ENCODE data around the gene ARID1B. TPM values are rescaled to one million over a fixed set of nuclear protein-coding genes. Genes with fewer than 3 reads are reported as not detected.

ARID1B gene
- total and polyA plus RNA-seq, 2 donors (not counting 1 experiment from before 2014, with no cell fraction given) = 47.2 to 280 TPM

DNA sequence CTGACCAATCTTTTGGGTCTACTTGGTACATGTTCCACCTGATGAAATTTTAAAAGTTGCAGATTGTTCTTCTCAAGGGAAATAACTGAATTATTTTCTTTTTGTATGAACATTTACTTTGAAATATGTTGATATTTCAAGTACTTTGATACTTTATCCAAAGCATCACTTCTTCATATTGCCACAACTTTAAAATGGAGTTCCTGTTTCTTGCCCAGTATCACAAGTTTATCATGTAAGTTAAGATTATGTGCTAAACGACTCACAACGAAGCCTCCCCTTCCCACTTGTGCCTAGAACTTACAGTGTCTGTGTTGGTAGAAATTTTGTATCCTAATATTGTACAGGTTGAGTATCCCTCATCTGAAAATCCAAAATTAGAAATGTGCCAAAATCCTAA lies 108.4 kb downstream of the ARID1B start:
- ATAC-seq (ENCODE audit: low read depth) (no peak), DNase-seq (no peak)
- Histone ChIP-seq H3K4me2 (replicated peaks; ENCODE audit: low read depth, low read length, poor library complexity, severe bottlenecking) (no peak overlapping the region), H2AFZ (ENCODE audit: insufficient read depth, low read depth, low read length, poor library complexity, severe bottlenecking) (no peak overlapping the region), H3K9me3 (ENCODE audit: control extremely low read depth in 1 of 3, control insufficient read depth in 2 of 3, insufficient read depth in 1 of 3, low read length in 2 of 3) (no peaks in the 10 kb centered on the region), H3K27ac (ENCODE audit: low read length in 2 of 2) (no peak overlapping the region), H3K36me3 (replicated peaks in 1 of 2; ENCODE audit: control extremely low read depth in 1 of 2, control insufficient read depth in 1 of 2, extremely low read depth in 1 of 2, insufficient read depth in 2 of 2, low read length in 1 of 2) (no peaks in the 10 kb centered on the region), H3K79me2 (ENCODE audit: control insufficient read depth, insufficient read depth, low read length) (peaks cover 100% of the 10 kb centered on the region), H3K4me3 (ENCODE audit: control extremely low read depth in 1 of 5, extremely low read depth in 1 of 5, insufficient read depth in 1 of 5, low read depth in 2 of 5, low read length in 4 of 5) (no peak overlapping the region), H4K20me1 (ENCODE audit: control insufficient read depth, insufficient read depth, low read length, poor library complexity, severe bottlenecking) (peaks cover 82% of the 10 kb centered on the region), H3K4me1 (ENCODE audit: control insufficient read depth in 2 of 2, insufficient read depth in 2 of 2, low read length in 2 of 2) (peaks cover 52 to 57% of the 10 kb centered on the region in 2 donors), H3K9ac (ENCODE audit: low read length) (no peak overlapping the region), H3K27me3 (replicated peaks in 1 of 4; ENCODE audit: control extremely low read depth in 1 of 4, control insufficient read depth in 3 of 4, insufficient read depth in 4 of 4, low read length in 3 of 4) (no peaks in the 10 kb centered on the region)
- POLR2A ChIA-PET = no interaction called here
- intact Hi-C loops (cut with micrococcal nuclease) = no loop called here
- Mint-ChIP-seq H3K4me1 (peaks cover 83% of the 10 kb centered on the region), H3K9me3 (ENCODE audit: insufficient read depth) (no peaks in the 10 kb centered on the region), H3K27ac (no peak overlapping the region), H3K4me3 (no peak overlapping the region), H3K27me3 (no peaks in the 10 kb centered on the region)
- CTCF ChIA-PET = no interaction called here
- no CpG with 5 or more reads among the region's 2 CpGs for WGBS (ENCODE audit: insufficient coverage)
- TF ChIP-seq EZH2 (IDR thresholded peaks at IDR 0.05; ENCODE audit: borderline replicate concordance, insufficient read depth, low read depth, low read length, poor library complexity, severe bottlenecking) (no peak), CTCF (IDR thresholded peaks at IDR 0.05) (no peak)

DNA sequence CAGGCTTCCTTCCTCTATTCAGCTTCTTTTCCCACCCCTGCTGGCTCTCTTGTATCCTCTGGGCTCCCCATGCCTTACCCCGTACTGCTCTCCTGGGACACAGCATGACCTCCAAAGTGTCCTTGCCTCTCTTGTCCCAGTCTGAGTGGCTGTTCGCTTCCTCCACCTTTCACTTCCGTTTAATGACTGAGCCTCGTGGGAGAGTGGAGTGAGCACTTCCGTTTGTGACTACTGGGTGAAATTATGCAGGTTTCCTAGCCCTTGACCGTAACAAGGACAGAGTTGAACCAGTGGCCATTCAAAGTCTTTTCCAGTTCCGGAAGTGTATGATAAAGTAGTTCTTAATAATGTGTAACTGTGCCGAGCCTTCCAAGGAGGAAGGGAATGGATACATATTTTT lies 109.2 kb downstream of the ARID1B start:
- H3K27ac Mint-ChIP-seq = peak overlapping the region; percentile 5
- H3K27me3 Mint-ChIP-seq = no peaks in the 10 kb centered on the region
- no peak overlapping the region for H2AFZ ChIP-seq (ENCODE audit: insufficient read depth, low read depth, low read length, poor library complexity, severe bottlenecking)
- H3K9me3 Mint-ChIP-seq (ENCODE audit: insufficient read depth) = no peaks in the 10 kb centered on the region
- intact Hi-C loops (cut with micrococcal nuclease) = no loop called here
- peak overlapping the region; percentile 17 for H3K4me3 Mint-ChIP-seq
- ATAC-seq (ENCODE audit: low read depth) (peak; percentile 28), DNase-seq (peak; percentile 32)
- peaks cover 47 to 50% of the 10 kb centered on the region in 2 donors for H3K4me1 ChIP-seq (ENCODE audit: control insufficient read depth in 2 of 2, insufficient read depth in 2 of 2, low read length in 2 of 2)
- CTCF ChIA-PET = no interaction called here
- no peak overlapping the region for H3K4me3 ChIP-seq (ENCODE audit: control extremely low read depth in 1 of 5, extremely low read depth in 1 of 5, insufficient read depth in 1 of 5, low read depth in 2 of 5, low read length in 4 of 5)
- no peaks in the 10 kb centered on the region for H3K36me3 ChIP-seq (replicated peaks in 1 of 2; ENCODE audit: control extremely low read depth in 1 of 2, control insufficient read depth in 1 of 2, extremely low read depth in 1 of 2, insufficient read depth in 2 of 2, low read length in 1 of 2)
- H3K27ac ChIP-seq (ENCODE audit: low read length in 2 of 2) = peak overlapping the region in 1 of 2 donors; percentile 32
- H3K4me1 Mint-ChIP-seq = peaks cover 84% of the 10 kb centered on the region
- no peaks in the 10 kb centered on the region for H3K9me3 ChIP-seq (ENCODE audit: control extremely low read depth in 1 of 3, control insufficient read depth in 2 of 3, insufficient read depth in 1 of 3, low read length in 2 of 3)
- peak overlapping the region; percentile 36 for H3K4me2 ChIP-seq (replicated peaks; ENCODE audit: low read depth, low read length, poor library complexity, severe bottlenecking)
- POLR2A ChIA-PET = no interaction called here
- WGBS (ENCODE audit: insufficient coverage) = 60% methylated on average over 1 of the region's 8 CpGs
- peaks cover 100% of the 10 kb centered on the region for H3K79me2 ChIP-seq (ENCODE audit: control insufficient read depth, insufficient read depth, low read length)
- H4K20me1 ChIP-seq (ENCODE audit: control insufficient read depth, insufficient read depth, low read length, poor library complexity, severe bottlenecking) = peaks cover 81% of the 10 kb centered on the region
- H3K27me3 ChIP-seq (replicated peaks in 1 of 4; ENCODE audit: control extremely low read depth in 1 of 4, control insufficient read depth in 3 of 4, insufficient read depth in 4 of 4, low read length in 3 of 4) = no peaks in the 10 kb centered on the region
- TF ChIP-seq CTCF (IDR thresholded peaks at IDR 0.05) (no peak), EZH2 (IDR thresholded peaks at IDR 0.05; ENCODE audit: borderline replicate concordance, insufficient read depth, low read depth, low read length, poor library complexity, severe bottlenecking) (no peak)
- H3K9ac ChIP-seq (ENCODE audit: low read length) = no peak overlapping the region
